Cortex of kidney (tissue), 1 donor: ENCODE measurements around the gene PPAT.

ENCODE experiments used
- DNase-seq: peaks from one replicate; lab custom pipeline; 2025; lab: John Stamatoyannopoulos, UW

PPAT gene

GRCh38 chr4:56433280-56433679, 2.1 kb downstream of the PPAT start:
- no peak for DNase-seq

- DNase-seq, result no peak
These were observed 5.2 kb downstream of the PPAT start for GRCh38 chr4:56430203-56430602.

GRCh38 chr4:56427179-56427578, 8.2 kb downstream of the PPAT start:
- DNase-seq, result no peak

GRCh38 chr4:56426273-56426672, 9.1 kb downstream of the PPAT start:
- DNase-seq, result no peak

GRCh38 chr4:56425518-56425917, 9.9 kb downstream of the PPAT start:
- DNase-seq, result no peak

- DNase-seq, result no peak
These were observed 10.5 kb downstream of the PPAT start for GRCh38 chr4:56424697-56425514.

GRCh38 chr4:56424176-56424575, 11.2 kb downstream of the PPAT start:
- DNase-seq, result no peak

GRCh38 chr4:56417396-56417795, 18.0 kb downstream of the PPAT start:
- no peak for DNase-seq

GRCh38 chr4:56416349-56416748, 19.1 kb downstream of the PPAT start:
- no peak for DNase-seq

GRCh38 chr4:56414135-56414670, 21.2 kb downstream of the PPAT start:
- DNase-seq, result no peak

GRCh38 chr4:56410247-56411062, 25.0 kb downstream of the PPAT start:
- DNase-seq, result no peak

GRCh38 chr4:56409511-56410090, 25.8 kb downstream of the PPAT start:
- no peak for DNase-seq

- no peak for DNase-seq
These were observed 26.4 kb downstream of the PPAT start for GRCh38 chr4:56408978-56409377.

- DNase-seq, result no peak
These were observed 29.3 kb downstream of the PPAT start for GRCh38 chr4:56406151-56406550.

GRCh38 chr4:56405016-56405415, 30.4 kb downstream of the PPAT start:
- DNase-seq, result no peak

- no peak for DNase-seq
These were observed 34.9 kb downstream of the PPAT start for GRCh38 chr4:56400560-56400959.

- DNase-seq, result no peak
These were observed 44.1 kb downstream of the PPAT start for GRCh38 chr4:56391270-56391669.

- DNase-seq, result no peak
These were observed 45.9 kb downstream of the PPAT start for GRCh38 chr4:56389558-56389957.

GRCh38 chr4:56388306-56388705, 47.1 kb downstream of the PPAT start:
- DNase-seq, result no peak

- peak; percentile 68 for DNase-seq
These were observed 48.1 kb downstream of the PPAT start, which contains the start of gene AASDH for GRCh38 chr4:56387023-56388001. TSS of gene AASDH (minus strand) at chr4:56387491. CDS start at chr4:56384299, 3,192 bp downstream.

GRCh38 chr4:56386091-56386490, 49.3 kb downstream of the PPAT start:
- no peak for DNase-seq
